Measurements from ENCODE around the gene RNF149. TPM values are rescaled to one million over a fixed set of nuclear protein-coding genes. Genes with fewer than 3 reads are reported as not detected.
A peak's percentile ranks its signal among the peaks of the same experiment; 100 is the strongest.

The RNF149 gene
- total and polyA plus RNA-seq, 12 donors: 31.5 to 98.4 (median 51.7) TPM

DNA sequence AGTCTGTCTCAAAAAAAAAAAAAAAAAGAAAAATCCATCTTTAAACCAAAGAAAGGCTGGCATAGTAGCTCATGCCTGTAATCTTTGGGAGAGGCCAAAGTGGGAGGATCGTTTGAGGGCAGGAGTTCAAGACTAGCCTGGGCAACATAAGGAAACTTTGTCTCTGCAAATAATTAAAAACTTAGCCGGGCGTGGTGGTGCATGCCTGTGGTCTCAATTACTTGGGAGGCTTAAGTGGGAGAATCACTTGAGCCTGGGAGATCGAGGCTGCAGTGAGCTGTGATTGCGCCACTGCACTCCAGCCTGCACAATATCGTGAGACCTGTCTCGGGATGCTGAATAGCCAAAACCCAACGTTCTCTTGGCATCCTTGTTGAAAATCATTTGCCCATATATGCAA, 49.7 kb downstream of the RNF149 start:
- H3K4me1 ChIP-seq (replicated peaks in 1 of 2): peaks cover 8 to 38% of the 10 kb centered on the region in 2 donors
- intact Hi-C loops (cut with DNase I): no loop called here
- peaks cover 0 to 36% of the 10 kb centered on the region in 2 donors for H3K36me3 ChIP-seq (replicated peaks in 1 of 2)
- no peak overlapping the region for H3K27ac ChIP-seq
- TF ChIP-seq, protein P1, sequence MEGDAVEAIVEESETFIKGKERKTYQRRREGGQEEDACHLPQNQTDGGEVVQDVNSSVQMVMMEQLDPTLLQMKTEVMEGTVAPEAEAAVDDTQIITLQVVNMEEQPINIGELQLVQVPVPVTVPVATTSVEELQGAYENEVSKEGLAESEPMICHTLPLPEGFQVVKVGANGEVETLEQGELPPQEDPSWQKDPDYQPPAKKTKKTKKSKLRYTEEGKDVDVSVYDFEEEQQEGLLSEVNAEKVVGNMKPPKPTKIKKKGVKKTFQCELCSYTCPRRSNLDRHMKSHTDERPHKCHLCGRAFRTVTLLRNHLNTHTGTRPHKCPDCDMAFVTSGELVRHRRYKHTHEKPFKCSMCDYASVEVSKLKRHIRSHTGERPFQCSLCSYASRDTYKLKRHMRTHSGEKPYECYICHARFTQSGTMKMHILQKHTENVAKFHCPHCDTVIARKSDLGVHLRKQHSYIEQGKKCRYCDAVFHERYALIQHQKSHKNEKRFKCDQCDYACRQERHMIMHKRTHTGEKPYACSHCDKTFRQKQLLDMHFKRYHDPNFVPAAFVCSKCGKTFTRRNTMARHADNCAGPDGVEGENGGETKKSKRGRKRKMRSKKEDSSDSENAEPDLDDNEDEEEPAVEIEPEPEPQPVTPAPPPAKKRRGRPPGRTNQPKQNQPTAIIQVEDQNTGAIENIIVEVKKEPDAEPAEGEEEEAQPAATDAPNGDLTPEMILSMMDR (IDR thresholded peaks at IDR 0.05): no peak
- TF ChIP-seq POLR2A (IDR thresholded peaks at IDR 0.05): no peak
- no peaks in the 10 kb centered on the region for H3K27me3 ChIP-seq
- 96 to 99% (median 98%) methylated on average over 8 of the region's 8 CpGs for WGBS, 4 donors
- H3K9me3 ChIP-seq (replicated peaks in 1 of 3): no peaks in the 10 kb centered on the region
- H3K4me3 ChIP-seq: no peak overlapping the region
- DNase-seq: no peak

DNA sequence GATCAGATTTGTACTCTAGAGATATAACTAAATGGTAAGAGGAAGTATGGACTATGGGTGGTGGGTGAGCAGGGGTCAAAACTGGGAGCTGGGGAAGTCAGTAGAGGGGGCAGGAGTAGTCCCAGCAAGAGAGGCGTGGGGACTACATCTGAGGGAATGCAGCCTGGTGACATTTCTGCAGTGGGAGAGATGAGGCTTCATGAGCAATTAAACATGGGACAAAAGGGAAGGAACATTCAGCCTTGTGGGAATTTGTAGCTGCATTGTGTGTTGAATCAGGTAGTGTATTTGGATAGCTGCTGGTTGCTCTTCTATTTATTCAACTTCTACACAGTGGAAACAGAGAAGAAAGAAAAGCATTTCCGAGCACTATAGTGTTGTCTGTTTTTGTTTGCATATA, 52.2 kb downstream of the RNF149 start:
- no peak overlapping the region for H3K27ac ChIP-seq
- WGBS, 4 donors: 91 to 100% (median 97%) methylated on average over 2 of the region's 2 CpGs
- H3K9me3 ChIP-seq (replicated peaks in 1 of 3): no peaks in the 10 kb centered on the region
- H3K27me3 ChIP-seq: no peaks in the 10 kb centered on the region
- intact Hi-C loops (cut with DNase I): no loop called here
- peaks cover 0 to 20% of the 10 kb centered on the region in 2 donors for H3K36me3 ChIP-seq (replicated peaks in 1 of 2)
- no peak for TF ChIP-seq POLR2A (IDR thresholded peaks at IDR 0.05)
- TF ChIP-seq, protein P1 (IDR thresholded peaks at IDR 0.05): no peak
- DNase-seq: no peak
- no peak overlapping the region for H3K4me3 ChIP-seq
- H3K4me1 ChIP-seq (replicated peaks in 1 of 2): peaks cover 12 to 47% of the 10 kb centered on the region in 2 donors

DNA sequence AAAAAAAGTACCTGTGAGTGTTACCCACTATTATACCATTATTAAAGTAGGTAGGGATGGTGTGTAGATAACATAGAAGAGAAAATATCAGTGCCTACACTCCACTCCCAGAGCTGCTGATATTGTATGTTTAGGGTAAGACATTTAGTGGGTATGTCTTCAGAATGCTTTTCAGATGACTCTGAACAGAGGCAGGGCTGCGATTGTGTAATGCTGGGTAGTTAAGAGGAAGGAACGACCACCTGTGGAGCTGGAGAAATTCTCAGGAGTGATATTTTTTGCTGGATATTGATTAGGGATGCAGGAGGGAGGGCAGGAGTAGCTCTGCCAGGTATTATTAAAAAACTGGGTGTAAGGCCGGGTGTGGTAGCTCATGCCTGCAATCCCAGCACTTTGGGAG, 53.0 kb downstream of the RNF149 start:
- H3K36me3 ChIP-seq (replicated peaks in 1 of 2): peaks cover 0 to 20% of the 10 kb centered on the region in 2 donors
- peaks cover 12 to 40% of the 10 kb centered on the region in 2 donors for H3K4me1 ChIP-seq (replicated peaks in 1 of 2)
- no peak overlapping the region for H3K4me3 ChIP-seq
- intact Hi-C loops (cut with DNase I): no loop called here
- no peaks in the 10 kb centered on the region for H3K27me3 ChIP-seq
- TF ChIP-seq, protein P1 (IDR thresholded peaks at IDR 0.05): no peak
- no peak for TF ChIP-seq POLR2A (IDR thresholded peaks at IDR 0.05)
- no peaks in the 10 kb centered on the region for H3K9me3 ChIP-seq (replicated peaks in 1 of 3)
- no peak overlapping the region for H3K27ac ChIP-seq
- DNase-seq: no peak
- WGBS, 4 donors: 86 to 91% (median 90%) methylated on average over 3 of the region's 3 CpGs

DNA sequence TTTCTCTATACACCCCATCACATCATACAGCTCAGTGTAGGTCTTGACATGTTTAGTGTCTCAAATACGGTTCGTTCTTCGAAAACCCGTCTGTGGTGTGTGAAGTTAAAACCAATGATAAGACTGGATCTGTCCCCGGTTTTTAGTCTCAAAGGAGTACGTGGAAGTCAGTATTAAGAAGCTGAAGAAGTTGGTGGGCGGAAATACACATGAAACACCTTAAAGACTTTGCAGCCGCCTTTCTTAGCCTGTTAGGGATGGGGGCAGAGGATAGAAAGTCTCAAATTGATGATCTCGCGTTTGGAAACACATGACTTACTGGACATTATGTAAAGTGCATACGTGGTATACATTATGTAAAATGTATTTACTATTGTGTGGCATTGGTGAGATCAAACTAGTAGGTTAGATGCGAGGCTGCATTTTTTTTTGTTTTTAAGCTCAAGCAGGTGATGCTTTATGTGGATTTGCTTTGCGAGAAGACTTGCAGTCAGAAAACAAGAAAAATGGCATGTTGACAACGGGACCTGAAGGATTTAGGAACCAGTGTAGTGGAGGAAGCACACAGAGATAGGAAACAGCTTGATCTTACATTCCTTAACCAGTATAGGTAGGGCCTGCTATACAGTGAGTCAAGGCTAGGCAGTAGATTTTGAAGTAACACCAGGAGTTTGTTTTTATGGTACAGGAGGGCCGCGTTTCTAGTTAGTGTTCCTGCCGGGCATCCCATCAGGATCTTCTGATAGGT, 54.6 kb downstream of the RNF149 start:
- intact Hi-C loops (cut with DNase I): no loop called here
- Histone ChIP-seq H3K27ac (peak overlapping the region in 2 of 5 donors; percentile 88 to 93), H3K4me3 (peak overlapping the region; percentile 76 to 95 (median 94)), H3K36me3 (replicated peaks in 1 of 2) (peaks cover 0 to 10% of the 10 kb centered on the region in 2 donors), H3K9me3 (replicated peaks in 1 of 3) (no peaks in the 10 kb centered on the region), H3K4me1 (replicated peaks in 1 of 2) (peaks cover 12 to 32% of the 10 kb centered on the region in 2 donors), H3K27me3 (no peaks in the 10 kb centered on the region)
- 29 to 32% (median 30%) methylated on average over 17 of the region's 17 CpGs for WGBS, 4 donors
- DNase-seq: no peak
- no peak for TF ChIP-seq POLR2A (IDR thresholded peaks at IDR 0.05)
- TF ChIP-seq, protein P1 (IDR thresholded peaks at IDR 0.05): no peak

Measured in adrenal gland (tissue), 12 donors.